Retinal pigment epithelial cell (primary cell): ENCODE results near the gene ZNF385B.

Experiments
- DNase-seq: peaks from one replicate; pipeline ENCODE4 v3.0.0-alpha.2; 2010; ENCODE audit warnings: low read depth
- H3K4me3 ChIP-seq: 2 replicates; pipeline ENCODE4 v1.5.1; 2011; ENCODE audit warnings: mild to moderate bottlenecking, low read length, control low read depth, moderate library complexity
- CTCF ChIP-seq: conservative IDR thresholded peaks from 2 replicates; pipeline ENCODE4 v1.5.1; 2011; ENCODE audit warnings: low read depth, low read length, control low read depth, inconsistent platforms

ZNF385B gene

GRCh38 chr2:179876266-179876665, 14.9 kb upstream of the ZNF385B start:
- TF ChIP-seq CTCF: peak; percentile 23

GRCh38 chr2:179875864-179876263, 14.5 kb upstream of the ZNF385B start:
- no peak for DNase-seq
- TF ChIP-seq CTCF: no peak
- no peak overlapping the region for H3K4me3 ChIP-seq

More at GRCh38 chr2:179876266-179876665, 14.9 kb upstream of the ZNF385B start:
- no peak overlapping the region for H3K4me3 ChIP-seq
- no peak for DNase-seq

- no peak for DNase-seq
- H3K4me3 ChIP-seq: no peak overlapping the region
- TF ChIP-seq CTCF: no peak
Observed at GRCh38 chr2:179862898-179863458, 1.6 kb upstream of the ZNF385B start.

- TF ChIP-seq CTCF: no peak
- DNase-seq: no peak
- H3K4me3 ChIP-seq: peak overlapping the region; percentile 33
Observed at GRCh38 chr2:179861027-179861415, 391 bp downstream of the ZNF385B start.

- no peak for DNase-seq
- H3K4me3 ChIP-seq: peak overlapping the region; percentile 33
- no peak for TF ChIP-seq CTCF
Observed at GRCh38 chr2:179860255-179861026, 971 bp downstream of the ZNF385B start.

- TF ChIP-seq CTCF: no peak
- no peak for DNase-seq
- H3K4me3 ChIP-seq: no peak overlapping the region
Observed at GRCh38 chr2:179859523-179859922, 1.9 kb downstream of the ZNF385B start.

- no peak for TF ChIP-seq CTCF
- H3K4me3 ChIP-seq: no peak overlapping the region
Observed at GRCh38 chr2:179857236-179857635, 4.2 kb downstream of the ZNF385B start.

More at GRCh38 chr2:179857236-179857635, 4.2 kb downstream of the ZNF385B start:
- DNase-seq: no peak
